IPS DF 6.9 (cell line): Measurements from ENCODE around the gene TEPSIN.

Source experiments
- DNase-seq: peaks from one replicate; pipeline ENCODE4 v3.0.0-alpha.2; 2013; ENCODE audit warnings: low read depth, low spot score
- H3K27ac ChIP-seq: one replicate; pipeline ENCODE4 v1.5.1; 2013; ENCODE audit warnings: low read length, control low read depth
- H3K27me3 ChIP-seq: 2 replicates; pipeline ENCODE4 v1.6.1; 2013; ENCODE audit warnings: mild to moderate bottlenecking, low read length; ENCODE audit not compliant: control insufficient read depth, insufficient read depth
- H3K36me3 ChIP-seq: 2 replicates; pipeline ENCODE4 v1.6.1; 2013; ENCODE audit warnings: low read length; ENCODE audit not compliant: control insufficient read depth, insufficient read depth
- H3K4me1 ChIP-seq: 2 replicates; pipeline ENCODE4 v1.6.1; 2013; ENCODE audit warnings: low read length; ENCODE audit not compliant: control insufficient read depth, insufficient read depth
- H3K4me3 ChIP-seq: 2 replicates; pipeline ENCODE4 v1.5.1; 2013; ENCODE audit warnings: mild to moderate bottlenecking, low read length
- H3K9me3 ChIP-seq: 2 replicates; pipeline ENCODE4 v1.6.1; 2013; ENCODE audit warnings: low read length, inconsistent platforms; ENCODE audit not compliant: control insufficient read depth, insufficient read depth
- WGBS: extraction: QIAGEN DNeasy Blood & Tissue Kit; methylation state at CpG from one replicate; pipeline ENCODE4 v1.1.7; 2013; ENCODE audit warnings: mixed read lengths, missing lambda C conversion rate; ENCODE audit not compliant: insufficient read length, insufficient coverage; 5-methylcytosine and 5-hydroxymethylcytosine counted together

Gene TEPSIN

DNA sequence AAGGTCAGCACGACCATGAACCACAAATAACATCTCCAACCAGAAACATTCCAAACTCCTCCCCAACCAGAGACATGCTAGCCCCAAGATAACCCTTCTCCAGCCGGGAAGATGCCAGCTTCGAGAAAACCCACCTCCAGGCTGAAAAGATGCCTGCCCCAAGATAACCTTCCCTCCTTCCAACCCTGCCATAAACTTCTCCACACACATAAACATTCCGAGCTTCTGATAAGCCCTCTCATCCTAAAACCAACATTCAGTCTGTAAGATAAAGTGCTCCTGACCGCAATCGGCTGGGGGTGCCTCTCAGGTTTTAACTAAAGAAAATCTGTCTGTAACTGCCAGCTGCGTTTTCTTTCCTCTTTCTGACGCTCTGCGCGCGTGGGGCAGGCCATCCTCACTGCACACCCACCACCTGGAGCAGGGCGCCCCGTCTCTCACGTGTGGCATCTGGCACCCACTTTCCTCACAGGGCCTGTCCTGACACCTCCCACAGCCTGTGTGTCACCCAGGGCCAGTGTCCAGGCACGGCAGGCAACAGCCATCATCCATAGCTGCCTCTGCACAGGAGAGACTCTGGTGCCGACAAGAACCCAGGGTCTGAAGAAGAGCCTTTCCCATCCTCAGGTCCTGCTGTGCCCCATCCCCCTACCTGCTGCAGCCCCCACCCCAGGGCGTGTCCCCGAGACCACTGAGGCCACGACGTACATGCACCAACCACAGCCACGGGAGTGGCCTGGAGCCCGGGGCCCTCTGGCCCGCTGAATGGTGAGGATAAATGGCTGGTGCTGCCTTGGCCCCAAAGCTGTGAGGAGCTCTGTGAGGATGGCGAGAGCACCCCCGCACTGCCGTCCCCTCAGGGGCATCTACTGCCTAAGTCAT, 3.7 kb downstream of the TEPSIN start:
- no CpG with 5 or more reads among the region's 26 CpGs for WGBS
- H3K27me3 ChIP-seq: no peaks in the 10 kb centered on the region
- no peaks in the 10 kb centered on the region for H3K9me3 ChIP-seq
- no peak overlapping the region for H3K4me3 ChIP-seq
- H3K27ac ChIP-seq: no peak overlapping the region
- H3K4me1 ChIP-seq: peaks cover 5% of the 10 kb centered on the region
- H3K36me3 ChIP-seq: peaks cover 8% of the 10 kb centered on the region
- no peak for DNase-seq

DNA sequence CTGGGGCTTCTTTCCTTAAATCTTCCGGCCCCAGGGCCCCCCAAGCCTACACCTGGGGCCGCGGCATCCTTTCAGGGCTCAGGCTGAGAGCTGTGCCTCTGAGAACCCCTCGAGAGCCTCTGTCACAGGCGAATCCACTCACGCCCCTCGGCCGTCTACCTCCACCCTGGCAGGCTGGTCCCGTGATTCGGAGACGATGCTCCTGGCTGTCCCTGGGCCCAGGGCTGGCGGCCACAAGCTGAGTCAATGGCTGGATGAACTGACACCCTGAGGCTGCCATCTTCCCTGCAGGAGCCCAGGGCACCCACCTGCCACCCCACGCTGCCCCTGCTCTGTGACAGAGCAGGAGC, 4.4 kb downstream of the TEPSIN start:
- no peak overlapping the region for H3K27ac ChIP-seq
- H3K36me3 ChIP-seq: peaks cover 8% of the 10 kb centered on the region
- no peaks in the 10 kb centered on the region for H3K27me3 ChIP-seq
- no peaks in the 10 kb centered on the region for H3K9me3 ChIP-seq
- no peak for DNase-seq
- peaks cover 2% of the 10 kb centered on the region for H3K4me1 ChIP-seq
- H3K4me3 ChIP-seq: no peak overlapping the region
- WGBS: no CpG with 5 or more reads among the region's 13 CpGs

DNA sequence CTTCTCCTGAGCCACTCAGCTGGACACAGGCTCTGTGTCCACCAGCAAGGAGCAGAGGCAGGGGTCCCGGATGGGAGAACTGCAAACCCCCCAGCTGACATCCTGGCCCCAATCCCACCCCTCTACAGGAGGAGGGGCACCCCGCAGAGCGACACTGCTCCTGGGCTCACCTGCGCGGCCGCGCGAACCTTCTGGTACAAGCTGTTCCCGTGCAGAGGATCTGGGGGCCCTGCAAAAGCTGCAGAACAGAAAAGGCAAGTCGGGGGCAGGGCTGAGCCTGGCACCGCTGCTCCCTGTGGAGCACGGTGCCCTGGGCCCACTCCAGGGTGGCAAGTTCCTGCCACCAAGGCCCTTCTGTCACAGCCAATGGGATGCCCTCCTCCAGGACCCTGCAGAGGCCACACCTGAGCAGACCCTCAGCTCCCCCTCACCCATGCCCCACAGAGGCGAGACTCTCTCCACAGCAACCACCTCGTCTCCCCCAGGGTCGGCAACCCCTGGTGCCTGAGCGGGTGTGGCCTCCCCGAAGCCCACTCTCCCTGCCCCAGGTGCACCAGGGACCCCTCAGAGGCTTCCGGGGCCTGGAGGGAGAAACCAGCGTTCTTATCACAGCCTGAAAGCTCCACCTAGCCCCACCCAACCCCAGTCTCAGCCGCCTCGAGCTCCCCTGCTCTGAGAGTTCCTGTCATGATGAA, 4.9 kb downstream of the TEPSIN start:
- Histone ChIP-seq H3K4me1 (peaks cover 2% of the 10 kb centered on the region), H3K4me3 (no peak overlapping the region), H3K27me3 (no peaks in the 10 kb centered on the region), H3K9me3 (no peaks in the 10 kb centered on the region), H3K27ac (no peak overlapping the region), H3K36me3 (peaks cover 8% of the 10 kb centered on the region)
- no CpG with 5 or more reads among the region's 21 CpGs for WGBS
- DNase-seq: no peak

DNA sequence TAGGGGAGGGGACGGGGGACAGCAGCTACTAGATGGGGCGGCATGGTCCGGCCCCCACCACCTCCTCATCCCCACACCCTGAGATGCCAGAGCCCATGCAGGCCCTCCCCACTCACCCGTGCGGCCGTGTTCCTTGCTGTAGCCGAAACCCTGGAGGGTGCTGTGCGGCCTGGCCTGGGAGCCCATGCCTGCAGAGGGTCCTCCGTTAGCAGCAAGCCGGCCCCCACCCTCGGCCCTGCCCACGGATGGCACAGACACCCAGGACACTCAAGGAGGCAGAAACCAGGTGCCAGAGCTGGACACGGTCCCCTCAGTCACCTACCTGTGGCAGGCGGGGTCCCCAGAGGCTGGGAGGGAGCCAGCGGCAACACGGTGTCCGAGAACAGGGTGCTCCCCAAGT, 5.5 kb downstream of the TEPSIN start:
- Histone ChIP-seq H3K4me1 (peaks cover 2% of the 10 kb centered on the region), H3K27me3 (no peaks in the 10 kb centered on the region), H3K36me3 (peaks cover 8% of the 10 kb centered on the region), H3K27ac (no peak overlapping the region), H3K4me3 (no peak overlapping the region), H3K9me3 (no peaks in the 10 kb centered on the region)
- no CpG with 5 or more reads among the region's 17 CpGs for whole genome bisulfite sequencing
- DNase-seq: no peak

- Histone ChIP-seq H3K36me3 (peaks cover 8% of the 10 kb centered on the region), H3K27ac (no peak overlapping the region), H3K4me3 (no peak overlapping the region), H3K4me1 (no peaks in the 10 kb centered on the region; the same call in 1 of the 2 replicates), H3K9me3 (no peaks in the 10 kb centered on the region), H3K27me3 (no peaks in the 10 kb centered on the region)
- WGBS: no CpG with 5 or more reads among the region's 19 CpGs
- no peak for DNase-seq
Observed at GRCh38 chr17:81232616-81233241, 6.1 kb downstream of the TEPSIN start.

GRCh38 chr17:81231766-81232581, 6.9 kb downstream of the TEPSIN start:
- peaks cover 8% of the 10 kb centered on the region for H3K36me3 ChIP-seq
- H3K9me3 ChIP-seq: no peaks in the 10 kb centered on the region
- no peak overlapping the region for H3K27ac ChIP-seq
- H3K27me3 ChIP-seq: no peaks in the 10 kb centered on the region
- H3K4me3 ChIP-seq: no peak overlapping the region
- H3K4me1 ChIP-seq: no peaks in the 10 kb centered on the region; the same call in 1 of the 2 replicates
- no peak for DNase-seq
- WGBS: no CpG with 5 or more reads among the region's 43 CpGs

GRCh38 chr17:81231121-81231645, 7.7 kb downstream of the TEPSIN start:
- DNase-seq: no peak
- WGBS: no CpG with 5 or more reads among the region's 31 CpGs
- peaks cover 8% of the 10 kb centered on the region for H3K36me3 ChIP-seq
- no peaks in the 10 kb centered on the region for H3K27me3 ChIP-seq
- no peaks in the 10 kb centered on the region for H3K9me3 ChIP-seq
- H3K27ac ChIP-seq: no peak overlapping the region
- H3K4me1 ChIP-seq: no peaks in the 10 kb centered on the region
- no peak overlapping the region for H3K4me3 ChIP-seq

DNA sequence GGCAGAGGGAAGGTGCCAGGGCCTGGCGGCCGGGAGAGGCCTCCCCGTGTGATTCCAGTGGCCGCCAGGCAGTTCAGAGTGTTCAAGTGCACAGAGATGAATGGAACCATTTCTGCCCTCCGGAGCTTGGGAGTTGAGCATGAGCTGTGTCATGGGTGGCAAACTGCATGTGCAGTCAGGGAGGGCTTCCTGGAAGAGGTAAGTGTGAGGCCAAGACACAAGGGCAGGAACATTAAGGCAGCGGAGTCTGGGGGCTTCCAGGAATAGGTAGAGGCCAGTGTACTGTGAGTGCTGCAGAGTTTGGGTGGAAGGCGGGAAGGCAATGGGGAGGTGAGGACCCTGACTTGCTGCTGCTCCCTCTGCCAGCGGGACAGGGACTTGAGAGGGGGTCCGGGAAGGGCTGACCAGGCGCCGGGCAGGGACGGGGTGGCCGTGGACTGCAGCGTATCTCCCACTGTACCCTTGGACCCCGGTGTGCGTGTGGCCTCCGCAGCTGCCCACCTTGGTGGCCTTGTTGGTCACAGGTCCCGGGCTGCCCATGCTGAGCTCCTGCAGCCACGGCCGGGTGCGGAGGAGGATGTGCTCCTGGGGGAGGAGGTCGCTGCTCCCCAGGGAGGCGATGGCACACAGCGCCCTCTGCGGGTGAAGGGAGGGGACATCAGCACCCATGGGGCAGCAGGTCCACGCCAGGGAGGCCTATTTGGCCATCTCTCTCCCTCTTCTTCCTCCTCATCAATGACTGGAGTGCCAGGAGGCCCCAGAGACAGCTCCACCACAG, 8.6 kb downstream of the TEPSIN start:
- no peak for DNase-seq
- Histone ChIP-seq H3K9me3 (no peaks in the 10 kb centered on the region), H3K27ac (no peak overlapping the region), H3K4me1 (no peaks in the 10 kb centered on the region), H3K4me3 (no peak overlapping the region), H3K27me3 (no peaks in the 10 kb centered on the region), H3K36me3 (peaks cover 8% of the 10 kb centered on the region)
- no CpG with 5 or more reads among the region's 26 CpGs for WGBS

- Histone ChIP-seq H3K27me3 (no peaks in the 10 kb centered on the region), H3K9me3 (no peaks in the 10 kb centered on the region), H3K27ac (no peak overlapping the region), H3K36me3 (peaks cover 8% of the 10 kb centered on the region), H3K4me1 (no peaks in the 10 kb centered on the region), H3K4me3 (no peak overlapping the region)
- WGBS: no CpG with 5 or more reads among the region's 14 CpGs
- DNase-seq: no peak
Observed at GRCh38 chr17:81229666-81229920, 9.3 kb downstream of the TEPSIN start.
